Smooth muscle cell (in vitro differentiated cells): ENCODE results near the gene BCL2. TPM values are rescaled to one million over a fixed set of nuclear protein-coding genes. Genes with fewer than 3 reads are reported as not detected.

ENCODE experiments used
- DNase-seq: peaks from one replicate; lab custom pipeline; 2025; ENCODE audit not compliant: unreplicated experiment; lab: John Stamatoyannopoulos, UW
- H2AFZ ChIP-seq: fragments of 200-600 bp; sonication (generic); 2 replicates; pipeline ENCODE4 v1.6.0; 2016; ENCODE audit warnings: antibody characterized with exemption, low read depth, mild to moderate bottlenecking
- H3F3A ChIP-seq: fragments of 200-600 bp; sonication (generic); 2 replicates; pipeline ENCODE4 v1.6.0; 2017; ENCODE audit warnings: antibody characterized with exemption, low read depth
- H3K27ac ChIP-seq: fragments of 200-600 bp; sonication (generic); 2 replicates; pipeline ENCODE4 v1.5.1; 2016; ENCODE audit warnings: low read depth, mild to moderate bottlenecking
- H3K27me3 ChIP-seq: fragments of 200-600 bp; sonication (generic); 2 replicates; pipeline ENCODE4 v1.6.1; 2016; ENCODE audit warnings: low read depth, mild to moderate bottlenecking
- H3K36me3 ChIP-seq: fragments of 200-600 bp; sonication (generic); 2 replicates; pipeline ENCODE4 v1.5.1; 2016; ENCODE audit warnings: low read depth
- H3K4me1 ChIP-seq: fragments of 200-600 bp; sonication (generic); 2 replicates; pipeline ENCODE4 v1.5.1; 2016; ENCODE audit warnings: low read depth
- H3K4me2 ChIP-seq: fragments of 200-600 bp; sonication (generic); 2 replicates; pipeline ENCODE4 v1.6.0; 2016; ENCODE audit warnings: mild to moderate bottlenecking
- H3K4me3 ChIP-seq: fragments of 200-600 bp; sonication (generic); 2 replicates; pipeline ENCODE4 v1.5.1; 2016; ENCODE audit warnings: mild to moderate bottlenecking
- H3K79me2 ChIP-seq: fragments of 200-600 bp; sonication (generic); 2 replicates; pipeline ENCODE4 v1.6.0; 2016; ENCODE audit warnings: low read depth, mild to moderate bottlenecking
- H3K9ac ChIP-seq: fragments of 200-600 bp; sonication (generic); 2 replicates; pipeline ENCODE4 v1.6.0; 2016; ENCODE audit warnings: low read depth
- H3K9me3 ChIP-seq: fragments of 200-600 bp; sonication (generic); replicated peaks from 2 replicates; pipeline ENCODE4 v1.5.1; 2016; ENCODE audit warnings: low read depth
- H4K20me1 ChIP-seq: fragments of 200-600 bp; sonication (generic); 2 replicates; pipeline ENCODE4 v1.6.0; 2016; ENCODE audit warnings: low read depth
- CTCF ChIP-seq: fragments of 200-600 bp; sonication (generic); IDR thresholded peaks from 2 replicates; pipeline ENCODE4 v1.5.1; 2017; ENCODE audit warnings: borderline replicate concordance, mild to moderate bottlenecking, antibody characterized with exemption; ENCODE audit not compliant: insufficient read depth, poor library complexity, severe bottlenecking
- WGBS: methylation state at CpG from one replicate; pipeline ENCODE4 v1.1.7; 2016; ENCODE audit warnings: low lambda C conversion rate; 5-methylcytosine and 5-hydroxymethylcytosine counted together
- polyA plus RNA-seq: library from polyadenylated mRNA; unstranded; fragments of >200 nt; fragmentation: Nextera tagmentation; extraction: Ambion mirVana; gene quantifications from 2 replicates; pipeline ENCODE4 v1.2.1, GENCODE V29; 2016
- total RNA-seq: library from RNA; depleted of rRNA; stranded (reverse); fragments of >200 nt; gene quantifications from 2 replicates; pipeline ENCODE4 v1.2.3, GENCODE V29; 2014

The BCL2 gene
- total and polyA plus RNA-seq, 2 experiments from 2014 or later, result 0.85 TPM; not detected in 1

- no peaks in the 10 kb centered on the region for H3K9me3 ChIP-seq
- no peak overlapping the region for H3K4me2 ChIP-seq
- no peak overlapping the region for H3K9ac ChIP-seq
- H2AFZ ChIP-seq, result no peak overlapping the region
- no peak overlapping the region for H3K27ac ChIP-seq
- WGBS, result 94% methylated on average over 13 of the region's 13 CpGs
- H3K4me1 ChIP-seq, result no peaks in the 10 kb centered on the region
- no peaks in the 10 kb centered on the region for H3K36me3 ChIP-seq
- no peak for TF ChIP-seq CTCF
- DNase-seq, result no peak
- H3K4me3 ChIP-seq, result no peak overlapping the region
- no peaks in the 10 kb centered on the region for H4K20me1 ChIP-seq
- no peaks in the 10 kb centered on the region for H3K79me2 ChIP-seq
- peaks cover 13% of the 10 kb centered on the region for H3K27me3 ChIP-seq
- H3F3A ChIP-seq, result no peaks in the 10 kb centered on the region
Measured at GRCh38 chr18:63140997-63141777, 178.4 kb downstream of the BCL2 start.

- Histone ChIP-seq H4K20me1 (no peaks in the 10 kb centered on the region), H3K9me3 (no peaks in the 10 kb centered on the region), H3K79me2 (no peaks in the 10 kb centered on the region), H3K36me3 (no peaks in the 10 kb centered on the region), H3K27ac (no peak overlapping the region), H3K4me3 (no peak overlapping the region), H3K4me2 (no peak overlapping the region), H2AFZ (no peak overlapping the region), H3K9ac (no peak overlapping the region), H3F3A (no peaks in the 10 kb centered on the region), H3K27me3 (peaks cover 23% of the 10 kb centered on the region), H3K4me1 (no peaks in the 10 kb centered on the region)
- WGBS, result 86% methylated on average over 3 of the region's 3 CpGs
- no peak for TF ChIP-seq CTCF
- no peak for DNase-seq
Measured at GRCh38 chr18:63140038-63140450, 179.5 kb downstream of the BCL2 start.

- peaks cover 28% of the 10 kb centered on the region for H3K27me3 ChIP-seq
- no peaks in the 10 kb centered on the region for H3K79me2 ChIP-seq
- H3K9me3 ChIP-seq, result no peaks in the 10 kb centered on the region
- no peak for TF ChIP-seq CTCF
- no peak overlapping the region for H2AFZ ChIP-seq
- no peaks in the 10 kb centered on the region for H3K4me1 ChIP-seq
- no peaks in the 10 kb centered on the region for H4K20me1 ChIP-seq
- no peak overlapping the region for H3K9ac ChIP-seq
- H3K36me3 ChIP-seq, result no peaks in the 10 kb centered on the region
- H3K4me2 ChIP-seq, result no peak overlapping the region
- DNase-seq, result no peak
- WGBS, result 76% methylated on average over 10 of the region's 10 CpGs
- no peak overlapping the region for H3K27ac ChIP-seq
- H3K4me3 ChIP-seq, result no peak overlapping the region
- H3F3A ChIP-seq, result no peaks in the 10 kb centered on the region
Measured at GRCh38 chr18:63138436-63139340, 180.9 kb downstream of the BCL2 start.
